Astrocyte (in vitro differentiated cells and primary cell): Measurements from ENCODE around the gene GRAMD1B. TPM values are rescaled to one million over a fixed set of nuclear protein-coding genes. Genes with fewer than 3 reads are reported as not detected.

ENCODE experiments used
- DNase-seq: peaks from one replicate; pipeline ENCODE4 v3.0.0-alpha.2; 2010; ENCODE audit warnings: low read depth
- FAIRE-seq: peaks from 2 replicates; lab custom pipeline; 2011; peaks lifted over from hg19 to GRCh38; lab: Jason Lieb, UNC
- H2AFZ ChIP-seq: 2 replicates; pipeline ENCODE4 v1.6.0; 2012; ENCODE audit warnings: low read depth, low read length, inconsistent platforms
- H3K27ac ChIP-seq: 2 replicates; pipeline ENCODE4 v1.5.1; 2011; ENCODE audit warnings: low read depth, low read length, inconsistent platforms
- H3K27me3 ChIP-seq: 2 replicates; pipeline ENCODE4 v1.6.0; 2011; ENCODE audit warnings: low read length, inconsistent platforms; ENCODE audit not compliant: insufficient read depth
- H3K36me3 ChIP-seq: 2 replicates; pipeline ENCODE4 v1.5.1; 2011; ENCODE audit warnings: low read length, inconsistent platforms; ENCODE audit not compliant: insufficient read depth
- H3K4me1 ChIP-seq: 2 replicates; pipeline ENCODE4 v1.5.1; 2011; ENCODE audit warnings: low read length, inconsistent platforms; ENCODE audit not compliant: insufficient read depth
- H3K4me2 ChIP-seq: 2 replicates; pipeline ENCODE4 v1.6.0; 2012; ENCODE audit warnings: low read length, inconsistent platforms
- H3K4me3 ChIP-seq: 2 replicates; pipeline ENCODE4 v1.5.1; 2011; ENCODE audit warnings: low read depth, mild to moderate bottlenecking, low read length, inconsistent platforms; ENCODE audit not compliant: insufficient read depth
- H3K79me2 ChIP-seq: 2 replicates; pipeline ENCODE4 v1.6.0; 2012; ENCODE audit warnings: mild to moderate bottlenecking, low read length, inconsistent platforms; ENCODE audit not compliant: insufficient read depth
- H3K9ac ChIP-seq: 2 replicates; pipeline ENCODE4 v1.6.0; 2012; ENCODE audit warnings: mild to moderate bottlenecking, low read length, inconsistent platforms
- H3K9me3 ChIP-seq: 2 replicates; pipeline ENCODE4 v1.5.1; 2012; ENCODE audit warnings: low read depth, mild to moderate bottlenecking, low read length, inconsistent platforms; ENCODE audit not compliant: insufficient read depth
- H4K20me1 ChIP-seq: 2 replicates; pipeline ENCODE4 v1.6.0; 2012; ENCODE audit warnings: low read length, inconsistent platforms; ENCODE audit not compliant: insufficient read depth
- H3K27ac Mint-ChIP-seq: one replicate; pipeline ENCODE4 v1.8.0; 2021; ENCODE audit warnings: mild to moderate bottlenecking, mixed read lengths; ENCODE audit not compliant: unreplicated experiment
- H3K27me3 Mint-ChIP-seq: one replicate; pipeline ENCODE4 v1.8.0; 2021; ENCODE audit warnings: low read depth, mixed read lengths; ENCODE audit not compliant: unreplicated experiment
- H3K36me3 Mint-ChIP-seq: one replicate; pipeline ENCODE4 v1.8.0; 2021; ENCODE audit warnings: low read depth, mixed read lengths; ENCODE audit not compliant: unreplicated experiment
- H3K4me1 Mint-ChIP-seq: one replicate; pipeline ENCODE4 v1.8.0; 2021; ENCODE audit warnings: low read depth, mixed read lengths; ENCODE audit not compliant: unreplicated experiment
- H3K4me3 Mint-ChIP-seq: one replicate; pipeline ENCODE4 v1.8.0; 2021; ENCODE audit warnings: mild to moderate bottlenecking, moderate library complexity, mixed read lengths; ENCODE audit not compliant: unreplicated experiment
- H3K9me3 Mint-ChIP-seq: one replicate; pipeline ENCODE4 v1.8.0; 2021; ENCODE audit warnings: mild to moderate bottlenecking, mixed read lengths; ENCODE audit not compliant: unreplicated experiment
- CTCF ChIP-seq: IDR thresholded peaks from 2 replicates; pipeline ENCODE4 v1.5.1; 2011; ENCODE audit warnings: low read depth, mild to moderate bottlenecking, inconsistent platforms, low read length, moderate library complexity; ENCODE audit not compliant: insufficient read depth
- EZH2 ChIP-seq: IDR thresholded peaks from 2 replicates; pipeline ENCODE4 v1.6.1; 2012; ENCODE audit warnings: mild to moderate bottlenecking, low read length, inconsistent platforms; ENCODE audit not compliant: insufficient read depth
- total RNA-seq: library from RNA; stranded (reverse); gene quantifications from 2 replicates; pipeline ENCODE4 v1.2.1, GENCODE V29; 2021

GRAMD1B gene
- total RNA-seq, 1 donor from 2014 or later, result 6.5 TPM

- Histone ChIP-seq H4K20me1 (peaks cover 5% of the 10 kb centered on the region), H3K4me2 (no peak overlapping the region), H3K9me3 (no peaks in the 10 kb centered on the region), H3K27me3 (no peaks in the 10 kb centered on the region), H3K9ac (no peak overlapping the region), H3K79me2 (no peaks in the 10 kb centered on the region), H3K27ac (no peak overlapping the region), H2AFZ (no peak overlapping the region), H3K36me3 (no peaks in the 10 kb centered on the region), H3K4me1 (no peaks in the 10 kb centered on the region), H3K4me3 (no peak overlapping the region)
- FAIRE-seq (no peak), DNase-seq (no peak)
- Mint-ChIP-seq H3K27me3 (peaks cover 29% of the 10 kb centered on the region), H3K4me3 (no peak overlapping the region), H3K27ac (no peak overlapping the region), H3K36me3 (no peaks in the 10 kb centered on the region), H3K9me3 (no peaks in the 10 kb centered on the region), H3K4me1 (peaks cover 6% of the 10 kb centered on the region)
- no peak for TF ChIP-seq CTCF
- no peak for TF ChIP-seq EZH2
Measured at GRCh38 chr11:123581651-123582399, 151.8 kb downstream of the GRAMD1B start.

- DNase-seq (no peak), FAIRE-seq (no peak)
- Histone ChIP-seq H4K20me1 (peaks cover 5% of the 10 kb centered on the region), H3K4me3 (no peak overlapping the region), H3K36me3 (no peaks in the 10 kb centered on the region), H3K4me2 (no peak overlapping the region), H3K27me3 (no peaks in the 10 kb centered on the region), H3K9ac (no peak overlapping the region), H3K27ac (no peak overlapping the region), H2AFZ (no peak overlapping the region), H3K9me3 (no peaks in the 10 kb centered on the region), H3K4me1 (no peaks in the 10 kb centered on the region), H3K79me2 (no peaks in the 10 kb centered on the region)
- TF ChIP-seq CTCF, result no peak
- no peak for TF ChIP-seq EZH2
- Mint-ChIP-seq H3K4me3 (no peak overlapping the region), H3K36me3 (no peaks in the 10 kb centered on the region), H3K9me3 (no peaks in the 10 kb centered on the region), H3K4me1 (peaks cover 6% of the 10 kb centered on the region), H3K27me3 (peaks cover 31% of the 10 kb centered on the region), H3K27ac (no peak overlapping the region)
Measured at GRCh38 chr11:123582992-123583504, 153.0 kb downstream of the GRAMD1B start.

GRCh38 chr11:123584186-123584585, 154.1 kb downstream of the GRAMD1B start:
- FAIRE-seq, result no peak
- Histone ChIP-seq H3K4me3 (no peak overlapping the region), H3K27me3 (no peaks in the 10 kb centered on the region), H3K4me1 (no peaks in the 10 kb centered on the region), H4K20me1 (peaks cover 5% of the 10 kb centered on the region), H2AFZ (no peak overlapping the region), H3K27ac (no peak overlapping the region), H3K36me3 (no peaks in the 10 kb centered on the region), H3K9me3 (no peaks in the 10 kb centered on the region), H3K4me2 (no peak overlapping the region), H3K9ac (no peak overlapping the region), H3K79me2 (no peaks in the 10 kb centered on the region)
- no peak for TF ChIP-seq CTCF
- no peak for TF ChIP-seq EZH2
- H3K27me3 Mint-ChIP-seq, result peaks cover 27% of the 10 kb centered on the region
- no peak overlapping the region for H3K4me3 Mint-ChIP-seq
- H3K36me3 Mint-ChIP-seq, result no peaks in the 10 kb centered on the region
- peaks cover 6% of the 10 kb centered on the region for H3K4me1 Mint-ChIP-seq
- DNase-seq, result no peak
- no peak overlapping the region for H3K27ac Mint-ChIP-seq
- no peaks in the 10 kb centered on the region for H3K9me3 Mint-ChIP-seq
